Stimulated activated CD8-positive, alpha-beta memory T cell treated with anti-CD3 and anti-CD28 coated beads, Interleukin-7, amount 100 ng/mL, for 24 hours (primary cell): ENCODE data around the gene ARHGAP23.
"Not testable (repeated sequence)": the region's sequence is repeated elsewhere in the genome, so short reads cannot be mapped to it uniquely, and the experiment has no call there.

Experiments
- DNase-seq: peaks from one replicate; pipeline ENCODE4 v3.0.0-alpha.2; 2020; ENCODE audit warnings: low read depth

ARHGAP23 gene

GRCh38 chr17:38421171-38421841 lies 7.0 kb upstream of the ARHGAP23 start:
- DNase-seq = no peak

DNA sequence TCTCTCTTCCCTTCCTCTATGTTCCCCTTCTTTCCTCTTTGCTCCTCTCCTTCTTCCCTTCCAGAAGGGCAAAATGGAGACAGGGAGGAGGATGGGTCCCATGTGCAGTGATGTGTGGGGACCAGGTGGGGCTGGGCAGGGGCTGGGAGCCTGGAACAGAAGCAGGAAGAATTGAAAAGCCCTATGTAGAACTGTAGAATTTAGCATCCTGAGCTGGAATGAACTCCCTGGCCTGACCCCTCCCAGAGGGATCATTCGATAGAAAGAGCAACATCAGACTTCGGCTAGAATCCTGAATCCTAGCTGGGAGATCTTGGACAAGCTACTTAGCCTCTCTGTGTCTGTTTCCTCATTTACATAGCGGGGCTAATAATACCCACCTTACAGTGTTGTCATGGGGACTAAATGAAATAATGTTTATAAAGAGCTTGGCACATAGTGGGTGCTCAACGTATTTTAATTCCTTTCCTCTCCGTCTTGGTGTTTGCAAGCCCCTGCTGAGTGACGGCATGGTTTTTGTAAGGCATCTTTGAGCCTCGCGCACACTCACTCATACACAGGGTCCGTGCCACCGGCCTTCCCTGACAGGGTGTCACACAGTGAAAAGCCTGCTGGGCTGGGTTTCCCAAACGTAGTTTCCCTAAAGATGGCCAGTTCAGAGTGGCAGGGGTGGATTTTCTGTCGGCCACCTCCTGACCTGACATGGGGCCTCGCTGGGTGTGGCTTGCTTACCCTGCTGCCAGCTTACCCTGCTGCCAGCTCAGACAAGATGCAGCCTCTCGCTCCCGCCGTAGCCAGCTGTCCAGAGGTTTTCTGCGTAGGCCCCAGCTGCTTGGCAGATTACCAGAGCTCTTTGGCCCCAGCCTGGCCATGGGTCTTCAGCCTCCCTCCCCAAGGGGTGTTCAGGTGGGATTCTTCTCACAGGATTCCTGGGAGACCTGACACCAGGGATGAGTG lies 6.1 kb upstream of the ARHGAP23 start:
- no peak for DNase-seq

GRCh38 chr17:38424297-38424972 lies 3.8 kb upstream of the ARHGAP23 start:
- DNase-seq = no peak

GRCh38 chr17:38425031-38425430 lies 3.2 kb upstream of the ARHGAP23 start:
- DNase-seq = no peak

DNA sequence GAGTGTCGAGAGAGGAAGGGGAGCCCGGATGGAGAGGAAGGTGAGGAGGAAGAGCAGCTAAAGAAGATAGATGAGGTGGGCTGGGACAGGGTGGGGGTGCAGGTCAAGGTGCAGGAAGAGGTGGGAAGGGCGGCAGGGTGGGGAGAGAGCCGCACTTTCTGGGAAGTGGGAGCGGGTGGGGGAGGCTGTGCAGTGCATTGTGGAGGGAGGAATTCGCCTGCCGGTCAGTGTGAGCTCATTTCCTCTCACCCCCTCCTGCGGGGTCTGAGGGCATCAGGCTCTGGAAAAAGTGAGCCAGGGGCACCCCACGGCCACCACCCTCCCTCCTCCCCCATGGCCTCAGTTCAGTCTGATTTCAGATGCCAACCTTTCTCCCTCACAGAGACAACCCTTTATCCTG lies 2.5 kb upstream of the ARHGAP23 start:
- no peak for DNase-seq

DNA sequence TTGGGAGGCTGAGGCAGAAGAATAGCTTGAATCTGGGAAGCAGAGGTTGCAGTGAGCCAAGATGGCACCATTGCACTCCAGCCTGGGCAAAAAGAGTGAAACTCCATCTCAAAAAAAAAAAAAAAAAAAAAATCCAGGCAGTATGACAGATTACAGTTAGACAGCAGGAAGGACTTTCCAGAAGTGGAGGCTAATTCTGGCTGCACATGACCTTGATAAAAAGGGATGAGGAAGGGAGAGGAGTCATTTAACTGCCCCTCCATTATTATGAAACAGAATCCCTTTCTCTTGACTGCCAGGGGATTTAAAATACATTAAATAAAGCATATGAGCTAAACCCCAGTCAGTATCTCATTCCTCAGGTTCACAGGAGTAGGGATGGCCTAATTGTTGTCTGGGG lies 1.8 kb upstream of the ARHGAP23 start:
- DNase-seq = no peak

DNA sequence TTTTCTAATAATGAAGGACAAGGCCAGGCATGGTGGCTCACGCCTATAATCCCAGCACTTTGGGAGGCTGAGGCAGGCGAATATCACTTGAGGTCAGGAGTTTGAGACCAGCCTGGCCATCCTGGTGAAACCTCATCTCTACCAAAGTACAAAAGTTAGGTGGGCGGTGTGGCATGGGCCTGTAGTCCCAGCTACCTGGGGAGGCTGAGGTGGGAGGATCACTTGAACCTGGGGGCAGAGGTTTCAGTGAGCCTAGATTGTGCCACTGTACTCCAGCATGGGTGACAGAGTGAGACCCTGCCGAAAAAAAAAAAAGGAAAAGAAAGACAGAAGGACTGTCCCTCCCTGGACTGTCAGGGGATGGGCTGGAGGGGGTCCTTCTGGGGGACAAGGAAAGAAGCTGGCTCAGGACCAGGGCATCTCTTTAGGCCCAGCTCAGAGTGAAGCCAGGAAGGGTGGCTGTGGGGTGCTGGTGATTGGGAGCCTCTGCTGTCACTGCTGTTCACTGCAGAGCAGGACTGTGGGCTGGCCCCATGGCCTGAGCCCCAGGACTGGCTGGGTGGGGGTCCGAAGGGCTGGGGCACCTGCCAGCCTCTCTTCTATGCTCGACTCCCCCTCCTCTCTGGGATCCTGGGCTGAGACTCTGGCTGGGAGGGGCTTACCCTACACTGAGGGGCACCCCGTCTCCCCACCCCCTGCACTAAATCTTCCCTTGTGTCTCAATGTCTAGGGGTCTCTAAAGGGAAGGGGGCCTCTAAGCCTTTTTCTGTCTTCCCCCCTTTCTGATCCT lies 909 bp upstream of the ARHGAP23 start:
- no peak for DNase-seq

GRCh38 chr17:38428643-38429371 lies 543 bp downstream of the ARHGAP23 start:
- no peak for DNase-seq

DNA sequence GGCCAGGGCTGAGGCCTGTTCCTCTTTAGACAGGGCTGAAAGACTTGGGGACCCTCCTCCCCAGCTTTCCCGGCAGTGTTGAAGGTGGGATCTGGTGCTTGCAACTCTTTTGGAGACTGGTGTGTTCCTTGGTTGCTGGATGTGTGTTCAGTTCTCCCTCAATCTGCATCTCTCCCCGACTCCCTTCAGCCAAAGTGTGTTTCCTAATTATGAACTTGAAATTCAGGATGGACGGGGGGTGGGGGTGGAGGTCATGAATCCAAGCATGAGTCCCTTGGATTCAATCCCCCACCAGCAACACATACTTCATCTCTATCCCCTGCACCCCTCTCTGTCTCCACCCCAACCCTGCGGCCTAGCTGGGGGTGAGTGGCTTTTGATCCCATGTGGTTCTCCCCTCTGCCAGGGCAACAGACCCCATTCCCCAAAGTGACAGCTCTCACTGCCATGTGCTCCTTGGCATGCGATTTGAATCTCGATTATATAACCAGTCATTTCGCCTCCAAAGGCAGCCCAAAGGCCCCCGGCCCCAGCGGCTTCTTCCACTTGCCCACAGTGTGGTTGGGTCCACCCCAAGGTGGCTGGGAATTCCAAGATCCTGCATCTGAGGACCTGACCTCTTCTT lies 1.3 kb downstream of the ARHGAP23 start:
- no peak for DNase-seq

DNA sequence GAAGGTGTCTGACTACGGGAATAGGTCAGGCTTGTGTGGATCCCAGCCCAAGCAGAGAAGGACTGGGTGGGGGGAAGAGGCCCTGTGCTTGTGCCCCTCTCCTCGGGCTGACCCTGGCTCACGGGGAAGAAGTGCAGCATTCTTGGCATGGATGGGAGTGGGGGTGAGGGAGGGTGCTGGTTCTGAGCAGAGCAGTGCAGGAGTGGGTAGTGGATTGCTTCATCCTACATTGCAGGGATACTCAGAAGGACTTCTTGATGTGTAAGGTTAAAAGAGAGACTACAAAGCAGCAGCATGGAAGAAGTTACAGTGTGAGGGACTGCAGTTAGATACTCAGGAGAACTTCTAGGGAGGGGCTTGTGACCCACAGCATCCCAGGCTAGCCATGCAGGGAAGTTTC lies 2.1 kb downstream of the ARHGAP23 start:
- no peak for DNase-seq

GRCh38 chr17:38430822-38431221 lies 2.6 kb downstream of the ARHGAP23 start:
- DNase-seq = no peak

GRCh38 chr17:38431346-38432145 lies 3.3 kb downstream of the ARHGAP23 start:
- DNase-seq = no peak

GRCh38 chr17:38434178-38434665 lies 6.0 kb downstream of the ARHGAP23 start:
- DNase-seq = no peak

DNA sequence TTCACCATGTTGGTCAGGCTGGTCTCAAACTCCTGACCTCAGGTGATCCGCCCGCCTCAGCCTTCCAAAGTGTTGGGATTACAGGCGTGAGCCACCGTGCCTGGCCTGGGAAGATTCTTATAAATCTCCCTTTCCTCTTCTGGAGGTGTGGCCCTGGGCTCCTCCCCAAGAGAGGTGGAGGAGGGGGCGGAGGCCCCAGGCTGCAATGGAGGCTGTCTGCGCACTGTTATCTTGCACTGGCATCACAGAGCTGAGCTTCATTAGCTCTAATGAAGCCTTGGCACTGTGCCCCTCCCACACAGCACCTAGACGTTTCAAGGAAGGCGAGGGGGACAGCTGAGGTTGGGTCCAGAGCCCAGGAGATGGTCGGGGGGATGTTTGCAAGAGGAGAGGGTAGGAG lies 7.5 kb downstream of the ARHGAP23 start:
- DNase-seq = no peak

DNA sequence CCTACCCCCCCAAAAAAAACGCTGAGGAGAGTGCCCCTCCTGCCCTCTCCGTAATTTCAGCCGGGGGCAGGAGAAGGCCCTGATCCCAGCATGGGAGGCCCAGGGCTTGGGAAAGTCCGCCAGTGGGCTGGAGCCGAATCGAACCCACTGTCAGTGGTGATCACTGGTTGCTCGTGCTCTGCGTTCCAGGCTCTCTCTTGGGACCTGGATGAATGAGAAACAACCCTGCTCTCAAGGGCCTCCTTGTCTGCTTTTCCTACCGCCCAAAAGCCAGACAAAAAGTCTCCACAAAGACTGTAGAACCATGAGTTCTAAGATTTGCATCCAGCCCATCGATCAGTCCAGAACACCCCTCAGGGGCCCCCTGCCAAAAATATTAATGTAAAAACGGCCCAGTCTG lies 8.1 kb downstream of the ARHGAP23 start:
- DNase-seq = no peak

- DNase-seq = not testable (repeated sequence)
These were observed 9.0 kb downstream of the ARHGAP23 start for GRCh38 chr17:38437313-38437712.

GRCh38 chr17:38439436-38439835 lies 11.2 kb downstream of the ARHGAP23 start:
- DNase-seq = no peak

DNA sequence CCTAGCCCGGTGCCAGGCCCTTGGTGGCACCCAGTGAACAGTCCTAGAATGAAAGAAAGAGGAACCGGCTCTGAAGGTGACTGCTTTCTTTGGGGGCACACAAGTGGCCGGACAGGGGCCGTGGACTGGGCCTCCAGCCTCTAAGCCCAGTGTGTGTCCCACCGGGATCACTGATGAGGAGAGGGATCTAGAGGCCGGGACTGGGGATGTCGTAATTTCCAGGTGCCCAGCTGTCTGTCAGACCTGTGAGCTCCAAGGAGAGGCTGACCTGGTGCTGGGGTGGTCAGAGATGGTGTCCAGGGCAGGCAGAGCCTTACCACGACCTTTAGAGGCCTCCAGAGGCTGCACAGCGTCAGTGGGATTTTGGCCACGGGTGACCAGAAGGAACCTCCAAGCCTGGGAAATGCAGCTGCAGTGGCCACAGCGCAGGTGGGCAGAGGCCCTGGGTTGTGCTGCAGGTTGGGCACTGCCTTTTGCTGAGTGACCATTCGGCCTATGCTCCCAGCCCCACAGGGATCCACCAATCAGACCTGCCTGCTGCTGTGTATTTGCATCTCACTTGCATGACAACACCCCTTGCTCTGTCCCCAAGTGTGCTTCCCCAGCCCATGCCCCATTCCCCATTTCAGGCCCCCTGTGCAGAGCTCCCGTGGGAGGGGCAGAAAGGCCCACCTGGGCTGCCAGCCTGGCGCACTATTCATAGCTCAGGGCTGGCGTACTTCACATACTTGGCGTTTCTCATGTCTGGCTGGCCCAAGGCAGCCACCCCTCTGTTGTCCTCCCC lies 12.5 kb downstream of the ARHGAP23 start:
- no peak for DNase-seq
